ENCODE measurements around the gene OIT3.

The OIT3 gene

GRCh38 chr10:72951760-72952159 lies 58.2 kb downstream of the OIT3 start:
- DNase-seq (ENCODE audit: low read depth in 1 of 2, low spot score in 1 of 2) = no peak

- no peak for DNase-seq (ENCODE audit: low read depth in 1 of 2, low spot score in 1 of 2)
Observed at GRCh38 chr10:72952189-72952588, 58.6 kb downstream of the OIT3 start.

GRCh38 chr10:72952642-72953158 lies 59.2 kb downstream of the OIT3 start:
- DNase-seq (ENCODE audit: low read depth in 1 of 2, low spot score in 1 of 2) = no peak

GRCh38 chr10:72953687-72954086 lies 60.1 kb downstream of the OIT3 start:
- no peak for DNase-seq (ENCODE audit: low read depth in 1 of 2, low spot score in 1 of 2)

- DNase-seq (ENCODE audit: low read depth in 1 of 2, low spot score in 1 of 2) = no peak
Observed at GRCh38 chr10:72954230-72954595, 60.7 kb downstream of the OIT3 start.

GRCh38 chr10:72954596-72955554 lies 61.3 kb downstream of the OIT3 start, which contains the start of gene PLA2G12B:
TSS of gene PLA2G12B (minus strand) at chr10:72954806. CDS start at chr10:72954685, 121 bp downstream.
- DNase-seq (ENCODE audit: low read depth in 1 of 2, low spot score in 1 of 2) = no peak

- DNase-seq (ENCODE audit: low read depth in 1 of 2, low spot score in 1 of 2) = no peak
Observed at GRCh38 chr10:72956001-72956400, 62.5 kb downstream of the OIT3 start.

- no peak for DNase-seq (ENCODE audit: low read depth in 1 of 2, low spot score in 1 of 2)
Observed at GRCh38 chr10:72976886-72977285, 83.3 kb downstream of the OIT3 start.

- no peak for DNase-seq (ENCODE audit: low read depth in 1 of 2, low spot score in 1 of 2)
Observed at GRCh38 chr10:72979709-72980108, 86.2 kb downstream of the OIT3 start.

- no peak for DNase-seq (ENCODE audit: low read depth in 1 of 2, low spot score in 1 of 2)
Observed at GRCh38 chr10:72980348-72980747, 86.8 kb downstream of the OIT3 start.

GRCh38 chr10:72981028-72981881 lies 87.7 kb downstream of the OIT3 start:
- DNase-seq (ENCODE audit: low read depth in 1 of 2, low spot score in 1 of 2) = no peak

GRCh38 chr10:72981882-72982529 lies 88.5 kb downstream of the OIT3 start:
- DNase-seq (ENCODE audit: low read depth in 1 of 2, low spot score in 1 of 2) = no peak
